Esophagus squamous epithelium (tissue), 5 donors: ENCODE results near the gene NOS2. TPM values are rescaled to one million over a fixed set of nuclear protein-coding genes. Genes with fewer than 3 reads are reported as not detected.
A peak's percentile ranks its signal among the peaks of the same experiment; 100 is the strongest.

Experiments
- DNase-seq: peaks from one replicate; lab custom pipeline; 2025; lab: John Stamatoyannopoulos, UW
- H3K27ac ChIP-seq, 4 donors: fragments of 200-600 bp; sonication (generic); one replicate each; pipeline ENCODE4 v1.5.1; 2016 to 2019; ENCODE audit warnings: mild to moderate bottlenecking in 1 of 4
- H3K27me3 ChIP-seq, 4 donors: fragments of 200-600 bp; sonication (generic); 1 replicate in 3 of 4; 2 replicates in 1 of 4; pipeline versions ENCODE4 v1.5.1 to v1.6.0; 2017 to 2021; ENCODE audit warnings: antibody characterized with exemption in 1 of 4
- H3K36me3 ChIP-seq, 3 donors: fragments of 200-600 bp; sonication (generic); one replicate each; pipeline ENCODE4 v1.5.1; 2016 to 2019
- H3K4me1 ChIP-seq, 3 donors: fragments of 200-600 bp; sonication (generic); one replicate each; pipeline ENCODE4 v1.5.1; 2017 to 2019
- H3K4me3 ChIP-seq, 4 donors: fragments of 200-600 bp; sonication (generic); 1 replicate in 3 of 4; 2 replicates in 1 of 4; pipeline ENCODE4 v1.5.1; 2016 to 2019; ENCODE audit warnings: mild to moderate bottlenecking in 2 of 4, moderate library complexity in 1 of 4
- H3K9me3 ChIP-seq, 3 donors: fragments of 200-600 bp; sonication (generic); one replicate each; pipeline ENCODE4 v1.5.1; 2016 to 2019
- CTCF ChIP-seq, 6 experiments: fragments of 450-650 bp in 4 of 6; fragments of 200-600 bp in 2 of 6; sonication (generic) in 2 of 6; IDR thresholded peaks; one replicate each; pipeline ENCODE4 v1.5.1; 2016 to 2019; ENCODE audit warnings: antibody characterized with exemption in 6 of 6, mild to moderate bottlenecking in 4 of 6, moderate library complexity in 4 of 6
- POLR2A ChIP-seq, 4 donors: fragments of 450-650 bp; IDR thresholded peaks; one replicate each; pipeline ENCODE4 v1.6.1; 2017; ENCODE audit warnings: antibody characterized with exemption in 4 of 4, mild to moderate bottlenecking in 4 of 4, moderate library complexity in 3 of 4
- WGBS, 2 donors: methylation state at CpG; one replicate each; pipeline ENCODE4 v1.1.5; 2018; 5-methylcytosine and 5-hydroxymethylcytosine counted together
- intact Hi-C: fragments of 100-400 bp; cut with DNase I; formaldehyde crosslinking; loops from one replicate; pipeline ENCODE4 v1.15.0; 2022
- total RNA-seq, 4 donors: library from RNA; depleted of rRNA; stranded (reverse); fragments of >200 nt; gene quantifications; one replicate each; pipeline ENCODE4 v1.1.0, GENCODE V29; 2016
- donor health status: DM: yes; HTN: yes; CAD: no.

NOS2 gene
- total RNA-seq, 4 donors from 2014 or later, result 0.11 to 2.7 (median 0.86) TPM

GRCh38 chr17:27817731-27818130 lies 17.4 kb upstream of the NOS2 start:
- H3K36me3 ChIP-seq, result no peaks in the 10 kb centered on the region
- peaks cover 0 to 6% (median 4%) of the 10 kb centered on the region in 3 donors for H3K4me1 ChIP-seq
- no peak for TF ChIP-seq POLR2A (IDR thresholded peaks at IDR 0.05)
- TF ChIP-seq CTCF (IDR thresholded peaks at IDR 0.05), result no peak
- 25 to 55% methylated on average over 1 of the region's 1 CpG for WGBS, 2 donors
- H3K27ac ChIP-seq, result no peak overlapping the region
- H3K27me3 ChIP-seq, result peaks cover 0 to 36% (median 0%) of the 10 kb centered on the region in 4 donors
- intact Hi-C loops, result no loop called here
- peaks cover 0 to 20% (median 10%) of the 10 kb centered on the region in 3 donors for H3K9me3 ChIP-seq
- H3K4me3 ChIP-seq, result no peak overlapping the region
- no peak for DNase-seq

- DNase-seq, result no peak
Measured at GRCh38 chr17:27816946-27817345, 16.6 kb upstream of the NOS2 start.

GRCh38 chr17:27811961-27812360 lies 11.6 kb upstream of the NOS2 start:
- intact Hi-C loops, result no loop called here
- TF ChIP-seq CTCF (IDR thresholded peaks at IDR 0.05), result no peak
- no peak for TF ChIP-seq POLR2A (IDR thresholded peaks at IDR 0.05)
- no peaks in the 10 kb centered on the region for H3K9me3 ChIP-seq
- peaks cover 0 to 7% (median 0%) of the 10 kb centered on the region in 4 donors for H3K27me3 ChIP-seq
- WGBS, 2 donors, result 33 to 41% methylated on average over 3 to 5 of the region's 6 CpGs
- H3K27ac ChIP-seq, result peak overlapping the region in 1 of 4 donors; percentile 7
- no peak for DNase-seq
- no peak overlapping the region for H3K4me3 ChIP-seq
- H3K36me3 ChIP-seq, result no peaks in the 10 kb centered on the region
- H3K4me1 ChIP-seq, result peaks cover 5 to 32% (median 11%) of the 10 kb centered on the region in 3 donors

More at GRCh38 chr17:27816946-27817345, 16.6 kb upstream of the NOS2 start:
- peaks cover 0 to 33% (median 0%) of the 10 kb centered on the region in 4 donors for H3K27me3 ChIP-seq
- no peak overlapping the region for H3K27ac ChIP-seq
- 67 to 94% methylated on average over 3 of the region's 3 CpGs for WGBS, 2 donors
- H3K4me3 ChIP-seq, result no peak overlapping the region
- H3K9me3 ChIP-seq, result peaks cover 0 to 13% (median 6%) of the 10 kb centered on the region in 3 donors
- intact Hi-C loops, result no loop called here
- peaks cover 0 to 13% (median 4%) of the 10 kb centered on the region in 3 donors for H3K4me1 ChIP-seq
- H3K36me3 ChIP-seq, result no peaks in the 10 kb centered on the region
- TF ChIP-seq CTCF (IDR thresholded peaks at IDR 0.05), result no peak
- TF ChIP-seq POLR2A (IDR thresholded peaks at IDR 0.05), result no peak

GRCh38 chr17:27810902-27811557 lies 10.7 kb upstream of the NOS2 start:
- no peak overlapping the region for H3K27ac ChIP-seq
- intact Hi-C loops, result no loop called here
- DNase-seq, result no peak
- peaks cover 0 to 7% (median 0%) of the 10 kb centered on the region in 4 donors for H3K27me3 ChIP-seq
- TF ChIP-seq POLR2A (IDR thresholded peaks at IDR 0.05), result no peak
- no peak for TF ChIP-seq CTCF (IDR thresholded peaks at IDR 0.05)
- H3K4me3 ChIP-seq, result no peak overlapping the region
- H3K4me1 ChIP-seq, result peaks cover 5 to 35% (median 11%) of the 10 kb centered on the region in 3 donors
- 62 to 67% methylated on average over 10 of the region's 10 CpGs for WGBS, 2 donors
- no peaks in the 10 kb centered on the region for H3K9me3 ChIP-seq
- H3K36me3 ChIP-seq, result no peaks in the 10 kb centered on the region

- Histone ChIP-seq H3K27ac (no peak overlapping the region), H3K4me1 (peaks cover 5 to 41% (median 11%) of the 10 kb centered on the region in 3 donors), H3K4me3 (no peak overlapping the region), H3K27me3 (peaks cover 0 to 7% (median 0%) of the 10 kb centered on the region in 4 donors), H3K9me3 (no peaks in the 10 kb centered on the region), H3K36me3 (no peaks in the 10 kb centered on the region)
- no peak for DNase-seq
- WGBS, 2 donors, result 43 to 44% methylated on average over 6 to 7 of the region's 7 CpGs
- intact Hi-C loops, result no loop called here
- no peak for TF ChIP-seq POLR2A (IDR thresholded peaks at IDR 0.05)
- no peak for TF ChIP-seq CTCF (IDR thresholded peaks at IDR 0.05)
Measured at GRCh38 chr17:27810211-27810901, 10.0 kb upstream of the NOS2 start.
